ENCODE results near the gene STXBP1. TPM values are rescaled to one million over a fixed set of nuclear protein-coding genes. Genes with fewer than 3 reads are reported as not detected.

STXBP1 gene
- total and polyA plus RNA-seq, 2 donors (not counting 3 experiments of a cell fraction or from before 2014, with no cell fraction given): 18.8 to 51.3 TPM

- no peak overlapping the region for H2AFZ ChIP-seq (ENCODE audit: low read depth, low read length)
- TF ChIP-seq POLR2A (IDR thresholded peaks at IDR 0.05; ENCODE audit: low read depth, low read length) (no peak), POLR2AphosphoS5 (IDR thresholded peaks at IDR 0.05; ENCODE audit: insufficient read depth, low read depth, low read length) (no peak), MYC (IDR thresholded peaks at IDR 0.05; ENCODE audit: low read depth, low read length) (no peak), EZH2 (IDR thresholded peaks at IDR 0.05; ENCODE audit: borderline replicate concordance, low read depth, low read length, severe bottlenecking) (no peak), CTCF (IDR thresholded peaks at IDR 0.05; ENCODE audit: extremely low read depth in 1 of 2, insufficient read depth in 1 of 2, low read depth in 1 of 2, low read length in 2 of 2) (no peak), MAX (IDR thresholded peaks at IDR 0.05; ENCODE audit: insufficient read depth, insufficient read length) (no peak), JUN (IDR thresholded peaks at IDR 0.05; ENCODE audit: borderline replicate concordance, insufficient read depth, insufficient read length, low read depth) (no peak), GATA2 (IDR thresholded peaks at IDR 0.05; ENCODE audit: insufficient read depth, insufficient read length, low read depth, low read length) (no peak), FOS (IDR thresholded peaks at IDR 0.05; ENCODE audit: borderline replicate concordance, insufficient read depth, low read length) (no peak)
- DNase-seq (ENCODE audit: low read depth, low spot score) (no peak), FAIRE-seq (no peak)
- POLR2A ChIA-PET: no interaction called here
- no TSS peak for BruUV-seq (replicated peaks)
- CTCF ChIA-PET: interaction anchor here (1.0 to 1.3 kb wide), 4 partner anchors 10 to 46 kb away, joined by 3 to 4 read pairs (median 3); no protein-coding TSS in a partner anchor
- intact Hi-C loops (cut with micrococcal nuclease) (no loop called here), dilution Hi-C loops (cut with MboI; ENCODE audit: extremely low pct_ligation_motif_present, low sequenced_read_pairs) (no loop called here)
- peaks cover 19% of the 10 kb centered on the region for H3K79me2 ChIP-seq (ENCODE audit: control insufficient read depth, insufficient read depth, low read length)
- H3K27me3 ChIP-seq (ENCODE audit: control insufficient read depth in 2 of 2, insufficient read depth in 2 of 2, low read length in 2 of 2): no peaks in the 10 kb centered on the region
- H3K9ac ChIP-seq (replicated peaks; ENCODE audit: extremely low read depth, insufficient read depth, low read length): no peak overlapping the region
- no peak overlapping the region for H3K4me2 ChIP-seq (ENCODE audit: insufficient read depth, low read length)
- H3K36me3 ChIP-seq (ENCODE audit: control insufficient read depth in 2 of 2, extremely low read depth in 1 of 2, insufficient read depth in 2 of 2, low read length in 2 of 2): no peaks in the 10 kb centered on the region
- H3K4me3 ChIP-seq (replicated peaks in 1 of 3; ENCODE audit: insufficient read depth in 1 of 3, low read depth in 1 of 3, low read length in 3 of 3): no peak overlapping the region
- H3K27ac ChIP-seq (ENCODE audit: insufficient read depth, low read depth, low read length): no peak overlapping the region
- no peaks in the 10 kb centered on the region for H3K9me1 ChIP-seq (replicated peaks; ENCODE audit: control insufficient read depth, extremely low read depth, insufficient read depth, low read length)
- peaks cover 32% of the 10 kb centered on the region for H3K4me1 ChIP-seq (ENCODE audit: control insufficient read depth, extremely low read depth, insufficient read depth, low read length)
- H3K9me3 ChIP-seq (replicated peaks; ENCODE audit: control insufficient read depth, insufficient read depth, low read length): no peaks in the 10 kb centered on the region
- H4K20me1 ChIP-seq (replicated peaks; ENCODE audit: control insufficient read depth, extremely low read depth, insufficient read depth, low read length): no peaks in the 10 kb centered on the region
These were observed 40.1 kb upstream of the STXBP1 start for GRCh38 chr9:127571971-127572370.

Measured in endothelial cell of umbilical vein (primary cell).